Ammon's horn (tissue), 1 donor: ENCODE data around the gene ZFR2.

Source experiments
- DNase-seq: peaks from one replicate; pipeline ENCODE4 v3.0.0-alpha.2; 2016; ENCODE audit warnings: low spot score

The ZFR2 gene

GRCh38 chr19:3788996-3789778 is 79.7 kb downstream of the ZFR2 start:
- no peak for DNase-seq

- DNase-seq = no peak
Observed at GRCh38 chr19:3785938-3786824, 82.7 kb downstream of the ZFR2 start, which contains the start of gene MATK. Gene MATK, minus strand, starts transcription at chr19:3786381. Its CDS starts 1,246 bp downstream, at chr19:3785135.

- DNase-seq = peak; percentile 41
Observed at GRCh38 chr19:3785451-3785937, 83.3 kb downstream of the ZFR2 start.

DNA sequence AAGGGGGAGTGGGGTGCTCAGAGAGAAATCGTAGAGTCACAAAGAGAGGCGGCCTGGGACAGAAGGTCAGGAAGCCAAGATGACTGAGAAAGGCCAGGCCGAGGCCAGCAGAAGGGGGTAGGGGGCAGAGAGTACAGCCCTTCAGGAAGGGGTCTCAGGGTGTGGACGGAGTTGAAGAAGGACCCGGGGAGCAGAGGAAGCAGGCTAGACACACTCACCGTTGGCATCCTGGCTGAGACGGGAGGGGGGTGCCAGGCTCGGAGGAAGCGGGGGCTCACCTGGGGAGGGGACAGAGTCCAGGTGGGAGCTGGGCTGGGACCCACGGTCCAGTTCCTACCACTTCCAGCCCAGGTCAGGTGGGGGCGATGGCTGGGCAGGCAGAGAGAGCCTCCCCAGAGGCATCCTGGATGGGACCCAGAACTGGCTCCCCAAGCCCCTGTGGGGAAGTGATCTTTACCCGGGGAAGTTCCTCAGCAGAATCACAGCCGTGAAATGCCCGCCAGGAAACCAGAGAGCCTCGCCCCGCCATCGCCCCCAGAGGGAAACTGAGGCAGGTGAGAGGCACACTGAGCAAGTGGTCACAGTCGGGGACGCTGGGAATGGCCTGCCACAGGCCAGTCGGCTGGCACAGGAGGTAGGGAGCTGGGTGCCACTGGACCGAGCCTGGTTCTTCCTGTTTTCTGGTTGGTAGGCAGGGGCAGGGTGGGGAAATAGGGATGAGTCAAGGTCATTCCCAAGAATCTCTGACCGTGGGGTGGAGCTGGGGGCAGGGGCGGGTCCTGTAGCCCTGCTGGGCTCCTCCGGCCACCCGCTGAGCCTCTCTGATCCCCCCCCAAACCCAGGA is 84.0 kb downstream of the ZFR2 start:
- DNase-seq = no peak

DNA sequence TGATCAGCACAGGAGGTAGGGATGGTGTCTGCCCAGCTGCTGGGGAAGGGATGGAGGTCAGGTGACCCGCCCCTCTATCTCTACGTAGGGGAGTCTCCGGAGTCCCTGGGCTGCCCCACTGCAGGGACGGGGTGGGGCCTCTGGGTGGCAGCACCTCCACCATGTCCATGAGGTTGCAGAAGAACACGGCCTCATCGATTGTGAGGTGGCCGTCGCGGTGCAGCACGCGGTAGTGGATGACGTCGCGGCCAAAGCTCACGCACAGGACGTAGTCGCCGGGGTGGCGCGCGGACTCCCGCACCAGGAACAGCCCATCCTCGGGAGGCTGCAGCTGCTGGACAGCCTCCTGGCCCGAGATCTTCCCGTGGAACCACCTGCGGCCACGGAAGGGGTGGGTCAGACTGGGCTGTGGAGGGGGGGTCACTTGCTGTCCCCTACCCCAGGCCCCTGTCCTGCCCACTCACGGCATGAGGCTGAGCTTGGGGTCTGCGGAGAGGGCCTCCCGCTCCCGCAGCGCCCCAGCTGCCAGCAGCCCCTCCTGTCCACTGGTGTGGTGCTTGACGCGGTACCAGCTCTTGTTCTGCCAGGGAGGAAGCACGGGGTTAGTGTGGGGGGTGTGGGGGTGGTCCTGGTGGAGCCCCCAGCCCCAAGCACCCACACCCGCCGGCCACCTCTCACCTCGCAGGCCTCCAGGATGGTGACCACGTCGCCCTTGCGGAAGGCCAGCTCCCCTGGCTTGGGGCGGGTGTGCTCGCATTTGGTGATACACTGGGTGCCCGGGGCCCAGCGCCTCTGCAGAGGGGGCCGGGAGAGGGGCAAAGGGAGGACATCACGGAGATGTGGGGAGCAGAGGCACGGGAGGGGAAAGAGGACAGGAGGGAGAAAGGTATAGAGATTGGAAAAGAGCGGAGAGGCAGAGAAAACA is 84.9 kb downstream of the ZFR2 start:
- no peak for DNase-seq

DNA sequence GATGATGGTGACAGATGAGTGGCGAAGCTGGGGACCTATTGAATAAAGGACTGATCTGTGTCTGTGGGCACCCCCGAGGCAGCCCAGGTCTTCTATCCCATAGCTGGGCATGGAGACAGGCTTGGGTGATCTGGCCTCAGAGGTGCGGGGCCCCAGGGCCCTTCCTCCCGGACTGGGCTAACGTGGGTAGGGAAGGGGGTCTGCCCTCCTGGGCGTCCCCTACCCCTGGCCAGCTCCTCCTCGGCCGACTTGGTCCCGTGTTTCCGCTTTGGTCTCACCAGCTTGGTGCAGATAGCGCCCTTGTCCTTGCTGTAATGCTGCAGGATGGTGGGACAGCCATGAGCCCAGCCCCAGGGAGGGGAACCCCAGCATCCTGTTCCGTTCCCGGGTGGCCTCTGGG is 85.9 kb downstream of the ZFR2 start:
- DNase-seq = no peak

GRCh38 chr19:3782330-3782729 is 86.5 kb downstream of the ZFR2 start:
- no peak for DNase-seq

- no peak for DNase-seq
Observed at GRCh38 chr19:3781603-3782002, 87.2 kb downstream of the ZFR2 start.

DNA sequence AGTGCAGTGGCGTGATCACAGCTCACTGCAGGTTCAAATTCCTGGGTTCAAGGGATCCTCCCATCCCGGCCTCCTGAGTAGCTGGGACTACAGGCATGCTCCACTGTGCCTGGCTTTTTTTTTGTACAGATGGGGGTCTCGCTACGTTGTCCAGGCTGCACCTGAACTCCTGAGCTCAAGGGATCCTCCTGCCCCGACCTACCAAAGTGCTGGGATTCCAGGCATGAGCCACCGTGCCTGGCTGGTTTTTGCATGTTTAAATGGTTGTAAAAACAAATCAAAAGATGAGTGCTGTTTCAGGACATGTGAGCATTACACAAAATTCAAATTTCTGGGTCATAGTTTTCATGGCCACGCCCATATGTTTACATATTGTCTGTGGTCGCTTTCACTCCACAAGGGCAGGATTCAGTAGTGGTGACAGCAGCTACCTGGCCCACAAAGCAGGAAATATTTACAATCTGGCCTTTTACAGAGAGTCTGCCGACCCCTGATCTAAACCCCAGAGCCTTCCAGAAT is 88.0 kb downstream of the ZFR2 start:
- no peak for DNase-seq

DNA sequence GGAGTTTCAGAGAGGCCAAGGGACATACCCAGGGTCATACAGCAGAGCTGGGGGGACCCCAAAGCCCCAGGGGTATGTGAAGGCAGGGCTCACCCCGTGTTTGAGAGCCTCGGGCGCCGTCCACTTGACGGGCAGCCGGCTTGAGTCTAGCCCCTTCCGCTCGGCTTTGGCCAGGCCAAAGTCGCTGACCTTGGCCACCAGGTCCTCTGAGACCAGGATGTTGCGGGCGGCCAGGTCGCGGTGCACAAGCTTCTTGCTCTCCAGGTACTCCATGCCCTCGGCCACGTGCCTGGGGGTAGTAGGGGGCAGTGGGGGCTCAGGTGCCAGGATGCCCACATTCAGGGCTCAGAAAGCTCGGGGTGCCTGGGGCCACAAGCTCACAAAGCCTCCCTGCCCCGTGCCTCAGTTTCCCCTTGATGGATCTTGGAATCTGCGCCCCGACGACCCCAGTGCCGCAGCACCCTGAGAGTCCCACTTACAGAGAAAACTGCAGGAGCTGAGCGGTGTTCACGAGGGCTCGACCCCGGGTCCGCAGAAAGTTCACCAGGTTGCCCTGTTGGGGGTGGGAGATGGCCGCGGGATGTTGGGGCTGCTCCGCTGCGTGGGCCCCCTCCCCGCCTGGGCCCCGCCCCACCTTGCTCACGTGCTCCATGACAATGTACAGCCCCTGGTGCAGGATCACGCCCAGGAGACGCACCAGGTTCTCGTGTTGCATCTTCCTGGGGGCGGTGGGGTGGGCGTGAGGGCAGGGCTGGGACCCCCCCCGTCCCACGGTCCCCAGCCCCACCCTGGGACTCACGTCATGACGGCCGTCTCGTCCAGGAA is 89.7 kb downstream of the ZFR2 start:
- no peak for DNase-seq

DNA sequence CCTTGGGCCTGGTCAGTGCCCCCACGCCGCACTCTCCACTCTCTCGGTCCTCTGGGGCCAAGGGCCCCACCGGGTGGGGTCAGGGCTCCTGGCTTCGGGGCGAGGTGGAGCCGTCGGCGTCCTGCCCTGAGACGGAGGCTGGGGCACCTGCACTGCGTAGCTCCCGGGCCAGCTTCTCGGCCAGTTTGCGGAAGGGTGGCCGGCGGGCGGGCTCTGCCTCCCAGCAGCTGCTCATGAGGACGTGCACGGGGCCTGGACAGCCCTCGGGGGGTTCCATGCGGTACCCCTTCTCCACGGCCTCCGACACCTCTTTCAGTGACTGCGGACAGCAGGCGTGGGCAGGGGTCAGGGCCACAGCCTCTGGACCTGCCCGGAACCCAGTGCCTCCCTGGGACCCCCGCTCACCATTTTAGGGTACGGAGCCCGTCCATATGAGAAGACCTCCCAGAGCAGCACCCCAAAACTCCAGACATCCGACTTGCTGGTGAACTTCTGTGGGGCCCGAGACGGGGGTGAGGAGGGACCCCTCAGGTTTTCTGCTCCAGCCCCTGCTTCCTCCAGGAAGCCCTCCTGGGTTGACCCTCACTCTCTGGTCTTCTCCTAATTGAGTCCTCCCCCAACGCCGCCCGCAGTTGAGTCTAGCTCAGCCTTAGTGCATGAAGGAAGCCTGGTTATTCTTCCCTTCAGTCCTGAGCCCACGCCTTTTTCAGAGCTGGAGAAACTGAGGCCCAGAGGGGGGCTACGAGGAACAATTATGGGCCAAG is 90.6 kb downstream of the ZFR2 start:
- DNase-seq = no peak

DNA sequence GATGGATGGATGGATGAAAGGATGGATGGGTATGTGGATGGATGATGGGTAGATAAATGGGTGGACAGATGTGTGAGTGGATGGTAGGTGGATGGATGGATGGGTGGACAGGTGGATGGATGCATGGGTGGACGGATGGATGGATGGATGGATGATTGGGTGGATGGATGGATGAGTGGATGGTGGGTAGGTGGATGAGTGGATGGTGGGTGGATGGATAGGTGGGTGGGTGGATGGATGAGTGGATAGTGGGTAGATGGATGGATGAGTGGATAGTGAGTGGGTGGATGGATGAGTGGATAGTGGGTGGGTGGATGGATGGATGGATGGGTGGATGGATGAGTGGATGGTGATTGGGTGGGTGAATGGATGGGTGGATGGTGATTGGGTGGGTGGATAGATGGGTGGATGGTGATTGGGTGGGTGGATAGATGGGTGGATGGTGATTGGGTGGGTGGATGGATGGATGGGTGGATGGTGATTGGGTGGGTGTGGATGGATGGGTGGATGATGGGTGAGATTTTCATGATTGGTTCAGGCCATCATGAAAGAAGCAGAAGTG is 92.3 kb downstream of the ZFR2 start:
- DNase-seq = no peak

DNA sequence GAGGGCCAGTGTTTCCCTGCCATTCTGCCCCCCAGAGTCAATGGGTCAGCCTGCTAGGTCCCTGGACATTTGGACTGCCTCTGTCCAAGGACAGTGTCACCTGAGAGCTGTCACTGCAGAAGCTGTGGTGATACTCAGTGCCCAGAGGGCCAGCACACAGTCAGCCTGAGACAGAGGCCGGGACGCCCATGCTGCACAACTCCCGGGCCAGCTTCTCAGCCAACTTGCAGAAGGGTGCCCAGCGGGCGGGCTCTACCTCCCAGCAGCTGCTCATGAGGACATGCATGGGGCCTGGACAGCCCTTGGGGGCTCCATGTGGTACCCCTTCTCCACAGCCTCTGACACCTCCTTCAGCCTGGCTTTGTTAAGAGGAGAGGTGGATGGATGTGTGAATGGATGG is 93.0 kb downstream of the ZFR2 start:
- no peak for DNase-seq

DNA sequence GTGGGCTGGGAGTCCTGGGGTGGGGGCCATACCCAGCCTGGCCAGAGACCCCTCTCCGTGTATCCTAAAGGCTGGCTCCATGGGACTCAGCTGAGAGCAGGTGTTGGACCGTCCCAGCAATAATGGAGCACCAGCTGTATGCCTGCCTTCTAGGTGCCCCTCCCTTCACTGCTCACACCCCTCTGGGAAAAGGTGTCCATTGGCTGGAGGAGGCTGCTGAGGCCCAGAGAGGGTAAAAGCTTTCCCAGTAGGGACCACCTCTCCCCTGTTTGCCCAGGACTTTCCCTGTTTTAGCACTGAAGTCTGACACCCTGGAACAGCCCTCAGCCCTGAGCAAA is 93.5 kb downstream of the ZFR2 start:
- no peak for DNase-seq

DNA sequence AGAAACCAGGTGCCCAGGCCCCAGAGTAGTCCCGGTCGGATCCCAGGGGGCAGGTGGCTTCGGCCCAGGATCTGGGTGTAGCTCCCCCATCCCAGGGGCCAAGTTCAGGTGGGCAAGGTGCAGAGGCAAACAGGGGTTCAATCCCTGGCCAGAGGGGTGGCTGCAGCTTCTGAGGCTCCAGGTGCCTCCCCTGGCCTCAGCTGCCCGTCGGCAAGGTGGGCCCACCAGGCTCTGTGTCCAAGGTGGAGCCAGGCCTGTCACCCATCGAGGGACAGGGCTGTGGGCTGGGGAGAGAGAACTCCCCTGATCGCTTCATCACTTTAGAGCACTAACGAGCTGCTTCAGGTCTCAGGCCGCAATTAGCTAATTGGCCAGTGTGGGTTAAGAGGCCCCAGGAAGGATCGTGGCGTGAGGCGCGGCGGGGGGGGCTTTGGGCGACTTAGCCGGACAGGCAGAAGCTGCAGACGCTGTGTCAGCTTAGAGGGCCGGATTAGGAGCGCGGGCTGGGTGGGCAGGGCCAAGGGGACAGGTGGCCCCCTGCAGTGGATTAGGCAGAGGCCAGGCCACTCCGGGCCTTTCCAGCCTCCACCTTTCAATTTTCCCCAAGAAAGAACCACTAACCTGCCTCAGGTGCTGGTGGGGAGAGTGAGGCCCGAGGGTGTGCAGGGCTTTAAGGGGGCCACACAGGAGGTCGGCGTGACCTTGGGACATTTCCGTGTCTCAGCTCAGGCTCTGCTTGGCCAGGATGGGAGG is 94.0 kb downstream of the ZFR2 start:
- no peak for DNase-seq

- DNase-seq = no peak
Observed at GRCh38 chr19:3773814-3774515, 94.9 kb downstream of the ZFR2 start.

- no peak for DNase-seq
Observed at GRCh38 chr19:3771906-3772455, 96.9 kb downstream of the ZFR2 start, which contains the start of gene RAX2. Gene RAX2, minus strand, starts transcription at chr19:3772228. Its CDS starts 486 bp downstream, at chr19:3771742.
